Measurements from ENCODE around the gene WDR70.

WDR70 gene

GRCh38 chr5:37638897-37639296 lies 259.8 kb downstream of the WDR70 start:
- TF ChIP-seq ZNF70 (CRISPR knock-in tag; IDR thresholded peaks at IDR 0.05): no peak
- peak; percentile 83 for TF ChIP-seq ISL1 (CRISPR knock-in tag; IDR thresholded peaks at IDR 0.05)
- ATAC-seq: no peak

DNA sequence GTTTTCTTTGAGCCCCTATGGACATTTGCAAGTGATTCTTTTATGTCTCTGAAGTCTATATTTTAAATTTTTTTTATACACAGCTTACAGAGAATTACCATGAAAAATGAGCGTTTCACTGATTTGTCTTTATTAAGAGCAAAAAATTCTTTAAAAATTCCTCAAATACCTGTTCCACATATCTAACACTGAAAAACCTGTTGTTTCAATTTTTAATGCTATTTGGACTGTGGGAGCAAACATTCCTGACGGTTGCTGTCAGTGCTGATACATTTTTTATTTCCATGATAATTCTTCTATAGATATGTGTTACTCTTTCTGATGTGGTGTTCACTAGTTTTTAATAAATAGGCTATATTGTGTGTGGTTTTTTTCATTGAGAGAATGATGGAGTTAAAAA lies 261.0 kb downstream of the WDR70 start:
- peak; percentile 22; the same call in 1 of the 3 replicates for ATAC-seq
- TF ChIP-seq ZFP30 (CRISPR knock-in tag; IDR thresholded peaks at IDR 0.05): no peak
- TF ChIP-seq ISL1 (CRISPR knock-in tag; IDR thresholded peaks at IDR 0.05): peak; percentile 56

GRCh38 chr5:37641933-37642332 lies 262.8 kb downstream of the WDR70 start:
- TF ChIP-seq, protein P1, sequence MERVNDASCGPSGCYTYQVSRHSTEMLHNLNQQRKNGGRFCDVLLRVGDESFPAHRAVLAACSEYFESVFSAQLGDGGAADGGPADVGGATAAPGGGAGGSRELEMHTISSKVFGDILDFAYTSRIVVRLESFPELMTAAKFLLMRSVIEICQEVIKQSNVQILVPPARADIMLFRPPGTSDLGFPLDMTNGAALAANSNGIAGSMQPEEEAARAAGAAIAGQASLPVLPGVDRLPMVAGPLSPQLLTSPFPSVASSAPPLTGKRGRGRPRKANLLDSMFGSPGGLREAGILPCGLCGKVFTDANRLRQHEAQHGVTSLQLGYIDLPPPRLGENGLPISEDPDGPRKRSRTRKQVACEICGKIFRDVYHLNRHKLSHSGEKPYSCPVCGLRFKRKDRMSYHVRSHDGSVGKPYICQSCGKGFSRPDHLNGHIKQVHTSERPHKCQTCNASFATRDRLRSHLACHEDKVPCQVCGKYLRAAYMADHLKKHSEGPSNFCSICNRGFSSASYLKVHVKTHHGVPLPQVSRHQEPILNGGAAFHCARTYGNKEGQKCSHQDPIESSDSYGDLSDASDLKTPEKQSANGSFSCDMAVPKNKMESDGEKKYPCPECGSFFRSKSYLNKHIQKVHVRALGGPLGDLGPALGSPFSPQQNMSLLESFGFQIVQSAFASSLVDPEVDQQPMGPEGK (CRISPR knock-in tag; IDR thresholded peaks at IDR 0.05; ENCODE audit: borderline replicate concordance): no peak
- TF ChIP-seq, protein P2, sequence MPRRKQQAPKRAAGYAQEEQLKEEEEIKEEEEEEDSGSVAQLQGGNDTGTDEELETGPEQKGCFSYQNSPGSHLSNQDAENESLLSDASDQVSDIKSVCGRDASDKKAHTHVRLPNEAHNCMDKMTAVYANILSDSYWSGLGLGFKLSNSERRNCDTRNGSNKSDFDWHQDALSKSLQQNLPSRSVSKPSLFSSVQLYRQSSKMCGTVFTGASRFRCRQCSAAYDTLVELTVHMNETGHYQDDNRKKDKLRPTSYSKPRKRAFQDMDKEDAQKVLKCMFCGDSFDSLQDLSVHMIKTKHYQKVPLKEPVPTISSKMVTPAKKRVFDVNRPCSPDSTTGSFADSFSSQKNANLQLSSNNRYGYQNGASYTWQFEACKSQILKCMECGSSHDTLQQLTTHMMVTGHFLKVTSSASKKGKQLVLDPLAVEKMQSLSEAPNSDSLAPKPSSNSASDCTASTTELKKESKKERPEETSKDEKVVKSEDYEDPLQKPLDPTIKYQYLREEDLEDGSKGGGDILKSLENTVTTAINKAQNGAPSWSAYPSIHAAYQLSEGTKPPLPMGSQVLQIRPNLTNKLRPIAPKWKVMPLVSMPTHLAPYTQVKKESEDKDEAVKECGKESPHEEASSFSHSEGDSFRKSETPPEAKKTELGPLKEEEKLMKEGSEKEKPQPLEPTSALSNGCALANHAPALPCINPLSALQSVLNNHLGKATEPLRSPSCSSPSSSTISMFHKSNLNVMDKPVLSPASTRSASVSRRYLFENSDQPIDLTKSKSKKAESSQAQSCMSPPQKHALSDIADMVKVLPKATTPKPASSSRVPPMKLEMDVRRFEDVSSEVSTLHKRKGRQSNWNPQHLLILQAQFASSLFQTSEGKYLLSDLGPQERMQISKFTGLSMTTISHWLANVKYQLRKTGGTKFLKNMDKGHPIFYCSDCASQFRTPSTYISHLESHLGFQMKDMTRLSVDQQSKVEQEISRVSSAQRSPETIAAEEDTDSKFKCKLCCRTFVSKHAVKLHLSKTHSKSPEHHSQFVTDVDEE (CRISPR knock-in tag; IDR thresholded peaks at IDR 0.05): no peak
- no peak for TF ChIP-seq RARB (CRISPR knock-in tag; IDR thresholded peaks at IDR 0.05)
- TF ChIP-seq TCF4 (CRISPR knock-in tag; IDR thresholded peaks at IDR 0.05; ENCODE audit: borderline replicate concordance): no peak
- no peak for TF ChIP-seq ZNF565 (CRISPR knock-in tag; conservative IDR thresholded peaks at IDR 0.05; ENCODE audit: low read depth)
- no peak for TF ChIP-seq OSR1 (CRISPR knock-in tag; IDR thresholded peaks at IDR 0.05)
- TF ChIP-seq ZFP3 (CRISPR knock-in tag; IDR thresholded peaks at IDR 0.05): no peak
- TF ChIP-seq, protein P3, sequence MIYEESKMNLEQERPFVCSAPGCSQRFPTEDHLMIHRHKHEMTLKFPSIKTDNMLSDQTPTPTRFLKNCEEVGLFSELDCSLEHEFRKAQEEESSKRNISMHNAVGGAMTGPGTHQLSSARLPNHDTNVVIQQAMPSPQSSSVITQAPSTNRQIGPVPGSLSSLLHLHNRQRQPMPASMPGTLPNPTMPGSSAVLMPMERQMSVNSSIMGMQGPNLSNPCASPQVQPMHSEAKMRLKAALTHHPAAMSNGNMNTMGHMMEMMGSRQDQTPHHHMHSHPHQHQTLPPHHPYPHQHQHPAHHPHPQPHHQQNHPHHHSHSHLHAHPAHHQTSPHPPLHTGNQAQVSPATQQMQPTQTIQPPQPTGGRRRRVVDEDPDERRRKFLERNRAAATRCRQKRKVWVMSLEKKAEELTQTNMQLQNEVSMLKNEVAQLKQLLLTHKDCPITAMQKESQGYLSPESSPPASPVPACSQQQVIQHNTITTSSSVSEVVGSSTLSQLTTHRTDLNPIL (CRISPR knock-in tag; IDR thresholded peaks at IDR 0.05; ENCODE audit: low read depth): no peak
- TF ChIP-seq ZNF8 (CRISPR knock-in tag; IDR thresholded peaks at IDR 0.05): no peak
- no peak for TF ChIP-seq TOX (CRISPR knock-in tag; IDR thresholded peaks at IDR 0.05; ENCODE audit: borderline replicate concordance)
- no peak for TF ChIP-seq BACH2 (CRISPR knock-in tag; IDR thresholded peaks at IDR 0.05; ENCODE audit: borderline replicate concordance)
- TF ChIP-seq ZNF70 (CRISPR knock-in tag; IDR thresholded peaks at IDR 0.05): no peak
- no peak for TF ChIP-seq CSDC2 (CRISPR knock-in tag; IDR thresholded peaks at IDR 0.05)
- no peak for TF ChIP-seq ZFP30 (CRISPR knock-in tag; IDR thresholded peaks at IDR 0.05)
- no peak for TF ChIP-seq ZC3H10 (CRISPR knock-in tag; IDR thresholded peaks at IDR 0.05)

DNA sequence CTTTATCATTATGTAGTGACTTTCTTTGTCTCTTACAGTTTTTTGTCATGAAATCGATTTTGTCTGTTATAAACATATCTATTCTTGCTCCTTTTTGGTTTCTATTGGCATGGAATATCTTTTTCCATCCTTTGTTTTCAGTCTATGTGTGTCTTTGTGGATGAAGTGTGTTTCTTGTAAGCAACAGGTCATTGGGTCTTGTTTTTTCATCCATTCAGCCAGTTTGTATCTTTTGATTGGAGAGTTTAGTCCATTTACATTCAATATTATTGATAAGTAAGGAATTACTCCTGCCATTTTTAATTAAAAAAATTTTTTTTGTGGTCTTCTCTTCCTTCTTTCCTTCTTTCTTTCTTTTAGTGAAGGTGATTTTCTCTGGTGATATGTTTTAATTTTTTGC lies 266.6 kb downstream of the WDR70 start:
- ATAC-seq: no peak

More at GRCh38 chr5:37641933-37642332, 262.8 kb downstream of the WDR70 start:
- no peak for ATAC-seq

More for the DNA sequence above, 266.6 kb downstream of the WDR70 start:
- TF ChIP-seq CSDC2 (CRISPR knock-in tag; IDR thresholded peaks at IDR 0.05) (no peak), GLIS3 (CRISPR knock-in tag; IDR thresholded peaks at IDR 0.05) (no peak), ZFP30 (CRISPR knock-in tag; IDR thresholded peaks at IDR 0.05) (no peak), TCF4 (CRISPR knock-in tag; IDR thresholded peaks at IDR 0.05; ENCODE audit: borderline replicate concordance) (no peak), ESRRG (CRISPR knock-in tag; IDR thresholded peaks at IDR 0.05) (no peak), CSRNP3 (CRISPR knock-in tag; IDR thresholded peaks at IDR 0.05) (no peak), RARB (CRISPR knock-in tag; IDR thresholded peaks at IDR 0.05) (no peak), SNAI2 (CRISPR knock-in tag; IDR thresholded peaks at IDR 0.05) (no peak), BACH2 (CRISPR knock-in tag; IDR thresholded peaks at IDR 0.05; ENCODE audit: borderline replicate concordance) (no peak), ZNF565 (CRISPR knock-in tag; conservative IDR thresholded peaks at IDR 0.05; ENCODE audit: low read depth) (no peak), ARNTL (CRISPR knock-in tag; IDR thresholded peaks at IDR 0.05; ENCODE audit: borderline replicate concordance, low read depth) (no peak), ZC3H10 (CRISPR knock-in tag; IDR thresholded peaks at IDR 0.05) (no peak)
- TF ChIP-seq, protein P2 (CRISPR knock-in tag; IDR thresholded peaks at IDR 0.05): no peak
- TF ChIP-seq, protein P1 (CRISPR knock-in tag; IDR thresholded peaks at IDR 0.05; ENCODE audit: borderline replicate concordance): no peak
- TF ChIP-seq, protein P3 (CRISPR knock-in tag; IDR thresholded peaks at IDR 0.05; ENCODE audit: low read depth): no peak
